ENCODE results near the gene PLA2G4B. TPM values are rescaled to one million over a fixed set of nuclear protein-coding genes. Genes with fewer than 3 reads are reported as not detected.

Gene PLA2G4B
- total and polyA plus RNA-seq, 10 of the 15 experiments (the other 5 are each of a cell fraction or from before 2014, with no cell fraction given) = 0.22 to 6.6 (median 2.9) TPM

GRCh38 chr15:41851167-41851523 lies 12.5 kb downstream of the PLA2G4B start:
- intact Hi-C loops (cut with micrococcal nuclease; ENCODE audit: unreplicated experiment) (no loop called here), in situ Hi-C loops (cut with MboI) (no loop called here)
- no peak overlapping the region for H3K27ac ChIP-seq (ENCODE audit: control insufficient read depth, insufficient read depth)
- H3K9ac ChIP-seq (ENCODE audit: control insufficient read depth, insufficient read depth, low read length) = no peak overlapping the region
- ChIA-PET POLR2A (no interaction called here), SMC1A (ENCODE audit: uncharacterized antibody, unreplicated experiment) (no interaction called here), RAD21 (ENCODE audit: unreplicated experiment) (no interaction called here), CTCF (no interaction called here)
- FAIRE-seq (no peak), DNase-seq (ENCODE audit: low read depth, low spot score) (no peak), ATAC-seq (no peak)
- no peaks in the 10 kb centered on the region for H3K9me3 ChIP-seq (replicated peaks; ENCODE audit: control insufficient read depth, insufficient read depth, low read length)
- no peaks in the 10 kb centered on the region; the same call in 1 of the 2 replicates for H4K20me1 ChIP-seq (ENCODE audit: control insufficient read depth, insufficient read depth)
- no peaks in the 10 kb centered on the region for H3K27me3 ChIP-seq (replicated peaks in 1 of 2; ENCODE audit: control insufficient read depth in 2 of 2, insufficient read depth in 2 of 2, low read length in 1 of 2)
- no peak overlapping the region for H3K4me3 ChIP-seq
- H2AFZ ChIP-seq (ENCODE audit: control insufficient read depth, low read depth, low read length) = no peak overlapping the region
- no peak overlapping the region for H3K4me2 ChIP-seq (ENCODE audit: control insufficient read depth, insufficient read depth)
- no peaks in the 10 kb centered on the region; a peak in 1 of 4 replicates for H3K36me3 ChIP-seq (ENCODE audit: control insufficient read depth in 2 of 2, insufficient read depth in 2 of 2, low read length in 1 of 2)
- H3K4me1 ChIP-seq (ENCODE audit: control insufficient read depth, insufficient read depth, low read length) = no peaks in the 10 kb centered on the region
- no peak for TF ChIP-seq NFYA (IDR thresholded peaks at IDR 0.05; ENCODE audit: borderline replicate concordance, low read depth, low read length)
- no peak for TF ChIP-seq RBBP5 (conservative IDR thresholded peaks at IDR 0.05)
- TF ChIP-seq NFIC (IDR thresholded peaks at IDR 0.05; ENCODE audit: low read depth, low read length) = no peak
- no peak for TF ChIP-seq GATAD2B (conservative IDR thresholded peaks at IDR 0.05; ENCODE audit: low read depth)
- TF ChIP-seq REST (IDR thresholded peaks at IDR 0.05; ENCODE audit: low read depth, low read length) = no peak
- 49% methylated on average over 11 of the region's 11 CpGs for WGBS (ENCODE audit: insufficient coverage, insufficient replicate concordance, low lambda C conversion rate, missing lambda C conversion rate)
- BruUV-seq (replicated peaks) = no TSS peak
- H3K79me2 ChIP-seq (ENCODE audit: control insufficient read depth, insufficient read depth, low read length) = no peaks in the 10 kb centered on the region

All from GM12878 (cell line).